Epithelial cell of proximal tubule (primary cell): ENCODE data around the gene CIROP. TPM values are rescaled to one million over a fixed set of nuclear protein-coding genes. Genes with fewer than 3 reads are reported as not detected.
"Not testable (repeated sequence)": the region's sequence is repeated elsewhere in the genome, so short reads cannot be mapped to it uniquely, and the experiment has no call there.

Source experiments
- DNase-seq: peaks from one replicate; pipeline ENCODE4 v3.0.0-alpha.2; 2011; ENCODE audit warnings: low read depth
- H3K4me3 ChIP-seq: 2 replicates; pipeline ENCODE4 v1.5.1; 2011; ENCODE audit warnings: low read depth, mild to moderate bottlenecking, low read length
- CTCF ChIP-seq: conservative IDR thresholded peaks from 2 replicates; pipeline ENCODE4 v1.5.1; 2012; ENCODE audit warnings: low read depth, mild to moderate bottlenecking, low read length
- total RNA-seq: library from RNA; depleted of rRNA; stranded (reverse); fragments of >200 nt; gene quantifications from 2 replicates; pipeline ENCODE4 v1.2.3, GENCODE V29; 2015

The CIROP gene
- total RNA-seq, 1 donor from 2014 or later, result not detected

GRCh38 chr14:23114120-23114458 lies 9.3 kb upstream of the CIROP start:
- TF ChIP-seq CTCF, result no peak
- DNase-seq, result no peak
- no peak overlapping the region for H3K4me3 ChIP-seq

GRCh38 chr14:23113431-23114119 lies 8.8 kb upstream of the CIROP start:
- no peak for TF ChIP-seq CTCF
- DNase-seq, result no peak
- H3K4me3 ChIP-seq, result no peak overlapping the region

GRCh38 chr14:23112359-23113178 lies 7.8 kb upstream of the CIROP start:
- TF ChIP-seq CTCF, result no peak
- DNase-seq, result no peak
- no peak overlapping the region for H3K4me3 ChIP-seq

GRCh38 chr14:23110579-23111365 lies 6.0 kb upstream of the CIROP start:
- H3K4me3 ChIP-seq, result no peak overlapping the region
- no peak for TF ChIP-seq CTCF
- no peak for DNase-seq

- TF ChIP-seq CTCF, result no peak
- DNase-seq, result no peak
- H3K4me3 ChIP-seq, result no peak overlapping the region
Measured at GRCh38 chr14:23109769-23110168, 5.0 kb upstream of the CIROP start.

- not testable (repeated sequence) for DNase-seq, H3K4me3 ChIP-seq
Measured at GRCh38 chr14:23108169-23108568, 3.4 kb upstream of the CIROP start.

GRCh38 chr14:23107620-23108019 lies 2.8 kb upstream of the CIROP start:
- not testable (repeated sequence) for H3K4me3 ChIP-seq, DNase-seq
